ENCODE data around the gene GALNT3. TPM values are rescaled to one million over a fixed set of nuclear protein-coding genes. Genes with fewer than 3 reads are reported as not detected.

Gene GALNT3
- total and polyA plus RNA-seq, 2 experiments from 2014 or later: 0.21 TPM; not detected in 1

DNA sequence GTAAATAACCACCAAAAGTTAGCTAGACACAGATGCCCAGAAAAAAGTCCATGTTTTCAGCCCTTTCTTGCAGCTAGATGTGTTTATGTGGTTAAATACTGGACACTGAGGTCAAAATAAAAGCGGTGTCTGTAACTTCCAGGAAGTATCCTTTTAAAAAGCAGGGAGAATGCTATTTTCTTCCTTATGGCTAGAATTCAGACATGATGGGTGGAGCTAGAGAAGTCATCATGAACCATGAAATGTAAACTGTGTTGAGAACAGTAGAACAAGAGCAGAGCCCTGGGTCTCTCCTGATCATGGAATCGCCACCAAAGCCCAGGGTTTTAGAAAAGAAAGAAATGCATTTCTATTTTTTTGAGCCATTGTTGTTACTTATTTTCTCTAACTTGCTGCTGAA is 41.3 kb upstream of the GALNT3 start:
- DNase-seq (ENCODE audit: low read depth in 1 of 2, low spot score in 1 of 2): no peak
- H3K27me3 ChIP-seq: no peaks in the 10 kb centered on the region
- no peak overlapping the region for H3K27ac ChIP-seq
- no peaks in the 10 kb centered on the region for H3K4me1 ChIP-seq (ENCODE audit: low read depth)
- no peaks in the 10 kb centered on the region for H3K36me3 ChIP-seq
- no peak overlapping the region for H3K4me3 ChIP-seq
- H3K9me3 ChIP-seq (ENCODE audit: low read depth): no peaks in the 10 kb centered on the region
- no peak for TF ChIP-seq CTCF (IDR thresholded peaks at IDR 0.05; ENCODE audit: low read depth, low read length)

GRCh38 chr2:165833156-165833555 is 39.1 kb upstream of the GALNT3 start:
- no peaks in the 10 kb centered on the region for H3K36me3 ChIP-seq

GRCh38 chr2:165827921-165828276 is 33.9 kb upstream of the GALNT3 start:
- no peak for DNase-seq (ENCODE audit: low read depth in 1 of 2, low spot score in 1 of 2)
- H3K27me3 ChIP-seq: no peaks in the 10 kb centered on the region
- TF ChIP-seq CTCF (IDR thresholded peaks at IDR 0.05; ENCODE audit: low read depth, low read length): no peak
- no peak overlapping the region for H3K27ac ChIP-seq
- H3K36me3 ChIP-seq: no peaks in the 10 kb centered on the region
- no peaks in the 10 kb centered on the region for H3K9me3 ChIP-seq (ENCODE audit: low read depth)
- H3K4me1 ChIP-seq (ENCODE audit: low read depth): no peaks in the 10 kb centered on the region
- H3K4me3 ChIP-seq: no peak overlapping the region

More at GRCh38 chr2:165833156-165833555, 39.1 kb upstream of the GALNT3 start:
- Histone ChIP-seq H3K4me1 (ENCODE audit: low read depth) (no peaks in the 10 kb centered on the region), H3K27me3 (no peaks in the 10 kb centered on the region), H3K4me3 (no peak overlapping the region), H3K9me3 (ENCODE audit: low read depth) (no peaks in the 10 kb centered on the region), H3K27ac (no peak overlapping the region)
- no peak for TF ChIP-seq CTCF (IDR thresholded peaks at IDR 0.05; ENCODE audit: low read depth, low read length)
- peak in 1 of 2 donors; percentile 59 for DNase-seq (ENCODE audit: low read depth in 1 of 2, low spot score in 1 of 2)

GRCh38 chr2:165827016-165827920 is 33.2 kb upstream of the GALNT3 start:
- no peak for DNase-seq (ENCODE audit: low read depth in 1 of 2, low spot score in 1 of 2)
- Histone ChIP-seq H3K4me1 (ENCODE audit: low read depth) (no peaks in the 10 kb centered on the region), H3K27ac (no peak overlapping the region), H3K4me3 (no peak overlapping the region), H3K27me3 (no peaks in the 10 kb centered on the region), H3K9me3 (ENCODE audit: low read depth) (no peaks in the 10 kb centered on the region), H3K36me3 (no peaks in the 10 kb centered on the region)
- TF ChIP-seq CTCF (IDR thresholded peaks at IDR 0.05; ENCODE audit: low read depth, low read length): no peak

- Histone ChIP-seq H3K9me3 (ENCODE audit: low read depth) (no peaks in the 10 kb centered on the region), H3K4me3 (no peak overlapping the region), H3K27ac (no peak overlapping the region), H3K36me3 (no peaks in the 10 kb centered on the region), H3K27me3 (no peaks in the 10 kb centered on the region), H3K4me1 (ENCODE audit: low read depth) (peaks cover 4% of the 10 kb centered on the region)
- peak in 1 of 2 donors; percentile 69 for DNase-seq (ENCODE audit: low read depth in 1 of 2, low spot score in 1 of 2)
- TF ChIP-seq CTCF (IDR thresholded peaks at IDR 0.05; ENCODE audit: low read depth, low read length): no peak
These were observed 31.0 kb upstream of the GALNT3 start for GRCh38 chr2:165825041-165825440.
